Suppressor macrophage treated with lipopolysaccharide for 1 hour (primary cell): ENCODE results near the gene RNU1-1.
"Not testable (repeated sequence)": the region's sequence is repeated elsewhere in the genome, so short reads cannot be mapped to it uniquely, and the experiment has no call there.

Experiments used
- DNase-seq, 3 donors: peaks; one replicate each; pipeline ENCODE4 v3.0.0-alpha.2; 2020 to 2022

Gene RNU1-1

GRCh38 chr1:16514107-16515055 lies at the start of gene RNU1-1:
RNU1-1 (minus strand) TSS chr1:16514285.
- peak; percentile 56 to 76 (median 70) for DNase-seq

- DNase-seq = not testable (repeated sequence)
Observed at GRCh38 chr1:16561035-16561434, 47.0 kb upstream of the RNU1-1 start.

GRCh38 chr1:16560498-16560897 lies 46.4 kb upstream of the RNU1-1 start:
- DNase-seq = not testable (repeated sequence)

GRCh38 chr1:16559688-16560087 lies 45.6 kb upstream of the RNU1-1 start:
- not testable (repeated sequence) for DNase-seq

GRCh38 chr1:16557034-16557433 lies 42.9 kb upstream of the RNU1-1 start:
- not testable (repeated sequence) for DNase-seq

GRCh38 chr1:16553244-16553643 lies 39.2 kb upstream of the RNU1-1 start:
- DNase-seq = peak in 1 of 3 donors; percentile 4

- DNase-seq = not testable (repeated sequence)
Observed at GRCh38 chr1:16550212-16550918, 36.3 kb upstream of the RNU1-1 start.

- DNase-seq = not testable (repeated sequence)
Observed at GRCh38 chr1:16549545-16549944, 35.5 kb upstream of the RNU1-1 start.

- DNase-seq = not testable (repeated sequence)
Observed at GRCh38 chr1:16547502-16548241, 33.6 kb upstream of the RNU1-1 start.

- DNase-seq = not testable (repeated sequence)
Observed at GRCh38 chr1:16545682-16546095, 31.6 kb upstream of the RNU1-1 start.

GRCh38 chr1:16540421-16540893 lies 26.4 kb upstream of the RNU1-1 start:
- peak in 2 of 3 donors; percentile 15 to 18 for DNase-seq

- not testable (repeated sequence) for DNase-seq
Observed at GRCh38 chr1:16537528-16537927, 23.4 kb upstream of the RNU1-1 start.

- not testable (repeated sequence) for DNase-seq
Observed at GRCh38 chr1:16536796-16537195, 22.7 kb upstream of the RNU1-1 start.

GRCh38 chr1:16535898-16536297 lies 21.8 kb upstream of the RNU1-1 start:
- not testable (repeated sequence) for DNase-seq

- DNase-seq = not testable (repeated sequence)
Observed at GRCh38 chr1:16535487-16535886, 21.4 kb upstream of the RNU1-1 start.

- DNase-seq = not testable (repeated sequence)
Observed at GRCh38 chr1:16534829-16535456, 20.9 kb upstream of the RNU1-1 start.

GRCh38 chr1:16534239-16534828 lies 20.2 kb upstream of the RNU1-1 start:
- not testable (repeated sequence) for DNase-seq

GRCh38 chr1:16532235-16532991 lies 18.3 kb upstream of the RNU1-1 start:
- DNase-seq = not testable (repeated sequence)

GRCh38 chr1:16528338-16528737 lies 14.3 kb upstream of the RNU1-1 start:
- DNase-seq = not testable (repeated sequence)

GRCh38 chr1:16525769-16526168 lies 11.7 kb upstream of the RNU1-1 start:
- not testable (repeated sequence) for DNase-seq

GRCh38 chr1:16521679-16522078 lies 7.6 kb upstream of the RNU1-1 start:
- not testable (repeated sequence) for DNase-seq
